ENCODE measurements around the gene NHLRC1.

DNA sequence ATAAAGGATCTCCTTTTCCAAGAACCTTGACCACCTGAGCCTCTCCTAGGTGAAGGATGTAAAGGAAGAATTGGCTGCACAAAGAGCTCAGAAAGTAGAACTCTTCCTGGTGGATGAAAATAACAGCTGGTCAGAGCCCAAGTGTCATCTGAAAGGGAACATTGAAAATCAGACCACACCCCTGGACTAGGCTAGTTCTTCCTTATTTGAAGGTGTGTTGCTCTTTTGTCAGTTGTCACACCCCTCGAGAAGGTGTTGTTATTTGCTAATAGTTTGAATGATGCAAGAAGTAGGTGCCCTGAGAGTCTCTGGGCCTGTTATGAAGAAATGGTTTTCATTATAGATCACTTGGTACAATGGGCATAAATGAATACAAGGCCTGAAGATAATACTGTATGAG, 31.1 kb downstream of the NHLRC1 start:
- TF ChIP-seq, protein P1, sequence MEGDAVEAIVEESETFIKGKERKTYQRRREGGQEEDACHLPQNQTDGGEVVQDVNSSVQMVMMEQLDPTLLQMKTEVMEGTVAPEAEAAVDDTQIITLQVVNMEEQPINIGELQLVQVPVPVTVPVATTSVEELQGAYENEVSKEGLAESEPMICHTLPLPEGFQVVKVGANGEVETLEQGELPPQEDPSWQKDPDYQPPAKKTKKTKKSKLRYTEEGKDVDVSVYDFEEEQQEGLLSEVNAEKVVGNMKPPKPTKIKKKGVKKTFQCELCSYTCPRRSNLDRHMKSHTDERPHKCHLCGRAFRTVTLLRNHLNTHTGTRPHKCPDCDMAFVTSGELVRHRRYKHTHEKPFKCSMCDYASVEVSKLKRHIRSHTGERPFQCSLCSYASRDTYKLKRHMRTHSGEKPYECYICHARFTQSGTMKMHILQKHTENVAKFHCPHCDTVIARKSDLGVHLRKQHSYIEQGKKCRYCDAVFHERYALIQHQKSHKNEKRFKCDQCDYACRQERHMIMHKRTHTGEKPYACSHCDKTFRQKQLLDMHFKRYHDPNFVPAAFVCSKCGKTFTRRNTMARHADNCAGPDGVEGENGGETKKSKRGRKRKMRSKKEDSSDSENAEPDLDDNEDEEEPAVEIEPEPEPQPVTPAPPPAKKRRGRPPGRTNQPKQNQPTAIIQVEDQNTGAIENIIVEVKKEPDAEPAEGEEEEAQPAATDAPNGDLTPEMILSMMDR (IDR thresholded peaks at IDR 0.05; ENCODE audit: insufficient read depth, low read length) = no peak
- no peak for TF ChIP-seq POLR2AphosphoS5 (IDR thresholded peaks at IDR 0.05; ENCODE audit: low read depth)
- TF ChIP-seq, protein P2, sequence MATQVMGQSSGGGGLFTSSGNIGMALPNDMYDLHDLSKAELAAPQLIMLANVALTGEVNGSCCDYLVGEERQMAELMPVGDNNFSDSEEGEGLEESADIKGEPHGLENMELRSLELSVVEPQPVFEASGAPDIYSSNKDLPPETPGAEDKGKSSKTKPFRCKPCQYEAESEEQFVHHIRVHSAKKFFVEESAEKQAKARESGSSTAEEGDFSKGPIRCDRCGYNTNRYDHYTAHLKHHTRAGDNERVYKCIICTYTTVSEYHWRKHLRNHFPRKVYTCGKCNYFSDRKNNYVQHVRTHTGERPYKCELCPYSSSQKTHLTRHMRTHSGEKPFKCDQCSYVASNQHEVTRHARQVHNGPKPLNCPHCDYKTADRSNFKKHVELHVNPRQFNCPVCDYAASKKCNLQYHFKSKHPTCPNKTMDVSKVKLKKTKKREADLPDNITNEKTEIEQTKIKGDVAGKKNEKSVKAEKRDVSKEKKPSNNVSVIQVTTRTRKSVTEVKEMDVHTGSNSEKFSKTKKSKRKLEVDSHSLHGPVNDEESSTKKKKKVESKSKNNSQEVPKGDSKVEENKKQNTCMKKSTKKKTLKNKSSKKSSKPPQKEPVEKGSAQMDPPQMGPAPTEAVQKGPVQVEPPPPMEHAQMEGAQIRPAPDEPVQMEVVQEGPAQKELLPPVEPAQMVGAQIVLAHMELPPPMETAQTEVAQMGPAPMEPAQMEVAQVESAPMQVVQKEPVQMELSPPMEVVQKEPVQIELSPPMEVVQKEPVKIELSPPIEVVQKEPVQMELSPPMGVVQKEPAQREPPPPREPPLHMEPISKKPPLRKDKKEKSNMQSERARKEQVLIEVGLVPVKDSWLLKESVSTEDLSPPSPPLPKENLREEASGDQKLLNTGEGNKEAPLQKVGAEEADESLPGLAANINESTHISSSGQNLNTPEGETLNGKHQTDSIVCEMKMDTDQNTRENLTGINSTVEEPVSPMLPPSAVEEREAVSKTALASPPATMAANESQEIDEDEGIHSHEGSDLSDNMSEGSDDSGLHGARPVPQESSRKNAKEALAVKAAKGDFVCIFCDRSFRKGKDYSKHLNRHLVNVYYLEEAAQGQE (IDR thresholded peaks at IDR 0.05; ENCODE audit: insufficient replicate concordance, low read depth) = no peak
- no peak for TF ChIP-seq GABPA (IDR thresholded peaks at IDR 0.05; ENCODE audit: low read depth)
- TF ChIP-seq SPI1 (IDR thresholded peaks at IDR 0.05; ENCODE audit: borderline replicate concordance, low read depth) = no peak

Data from HL-60 (cell line).